GM23248 (cell line): ENCODE results near the gene ADAM12.

Experiments used
- EZH2 ChIP-seq: fragments of 200-600 bp; sonication (generic); IDR thresholded peaks from 2 replicates; pipeline ENCODE4 v1.6.1; 2018; ENCODE audit warnings: antibody characterized with exemption, mild to moderate bottlenecking; ENCODE audit not compliant: insufficient read depth, poor library complexity, severe bottlenecking
- EZH2phosphoT487 ChIP-seq: fragments of 200-600 bp; sonication (generic); IDR thresholded peaks from 2 replicates; pipeline ENCODE4 v1.6.1; 2018; ENCODE audit warnings: antibody characterized with exemption, moderate library complexity, mild to moderate bottlenecking, low read depth; ENCODE audit not compliant: insufficient read depth

- TF ChIP-seq EZH2phosphoT487 (no peak), EZH2 (no peak)
These were observed 390.7 kb downstream of the ADAM12 start for GRCh38 chr10:125997586-125997985.
